HL-60/S4 treated with retinoic acid at 250 ng/mL for 4 days and 3 days (cell line): Measurements from ENCODE around the gene FGF22.

Experiments used
- in situ Hi-C: fragments of 300-500 bp; cut with MboI; formaldehyde crosslinking; loops from 2 replicates; pipeline ENCODE4 v1.7.0; 2022; ENCODE audit warnings: low sequenced_read_pairs

The FGF22 gene

DNA sequence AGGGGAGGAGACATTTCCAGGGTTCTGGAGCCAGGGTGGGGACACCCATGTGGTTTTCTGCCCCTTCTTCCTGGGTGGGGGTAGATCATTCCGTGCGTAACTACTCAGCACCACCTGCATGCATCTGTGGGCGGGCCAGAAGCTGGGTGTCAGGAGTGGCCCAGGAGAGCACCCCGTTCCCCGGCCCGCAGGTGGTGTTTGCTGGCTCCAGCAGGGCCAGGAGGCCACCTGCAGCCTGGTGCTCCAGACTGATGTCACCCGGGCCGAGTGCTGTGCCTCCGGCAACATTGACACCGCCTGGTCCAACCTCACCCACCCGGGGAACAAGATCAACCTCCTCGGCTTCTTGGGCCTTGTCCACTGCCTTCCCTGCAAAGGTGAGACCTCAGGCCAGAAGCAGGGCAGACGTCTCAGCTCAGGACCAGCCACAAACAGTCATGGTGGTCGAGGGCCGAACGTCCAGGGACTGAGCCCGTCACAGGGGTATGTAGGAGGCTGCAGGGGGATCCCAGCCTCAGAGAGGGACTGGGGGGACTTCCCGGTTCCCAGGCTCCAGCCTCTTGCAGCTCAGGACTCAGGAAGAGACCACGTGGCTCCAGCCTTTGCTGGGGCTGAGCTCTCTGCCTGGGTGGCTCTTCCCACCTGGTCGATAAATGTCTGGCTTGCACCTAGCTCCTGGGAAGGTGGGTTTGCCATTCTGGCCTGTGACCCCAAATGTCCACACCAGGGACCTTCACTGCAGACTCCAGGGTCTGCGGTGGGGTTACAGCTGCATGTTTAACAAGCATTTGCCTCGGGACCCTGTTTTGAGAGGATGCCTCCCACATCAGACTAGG, 38.1 kb downstream of the FGF22 start:
- in situ Hi-C loops: no loop called here

DNA sequence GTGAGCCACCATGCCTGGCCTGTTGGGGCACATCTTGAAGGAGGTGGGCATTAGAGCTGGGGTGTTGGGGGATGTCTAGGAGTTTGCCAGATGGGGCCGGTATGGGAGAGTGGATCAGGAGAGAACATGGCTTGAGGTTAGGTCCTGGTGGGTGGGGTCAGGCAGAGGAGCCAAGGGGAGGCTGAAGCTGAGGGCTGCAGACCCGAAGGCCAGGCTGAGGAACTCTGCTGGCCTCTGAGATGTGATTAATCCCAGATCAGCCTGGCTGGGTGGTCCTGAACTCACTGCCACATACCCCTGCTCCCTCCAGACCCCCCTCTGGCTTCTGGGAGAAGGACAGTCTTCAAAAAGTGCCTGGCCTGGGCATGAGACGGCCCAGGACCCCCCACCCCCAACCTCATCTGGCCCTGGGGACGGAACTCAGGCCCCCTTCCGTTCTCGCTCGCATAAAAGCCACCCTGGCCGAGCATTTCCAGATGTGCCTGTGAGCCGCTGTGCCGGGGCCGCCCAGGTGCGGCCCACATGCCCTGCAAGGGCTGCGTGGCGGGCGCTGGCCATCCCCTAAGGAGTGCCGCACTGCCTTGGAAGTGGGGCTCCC, 39.2 kb downstream of the FGF22 start:
- in situ Hi-C loops: no loop called here

DNA sequence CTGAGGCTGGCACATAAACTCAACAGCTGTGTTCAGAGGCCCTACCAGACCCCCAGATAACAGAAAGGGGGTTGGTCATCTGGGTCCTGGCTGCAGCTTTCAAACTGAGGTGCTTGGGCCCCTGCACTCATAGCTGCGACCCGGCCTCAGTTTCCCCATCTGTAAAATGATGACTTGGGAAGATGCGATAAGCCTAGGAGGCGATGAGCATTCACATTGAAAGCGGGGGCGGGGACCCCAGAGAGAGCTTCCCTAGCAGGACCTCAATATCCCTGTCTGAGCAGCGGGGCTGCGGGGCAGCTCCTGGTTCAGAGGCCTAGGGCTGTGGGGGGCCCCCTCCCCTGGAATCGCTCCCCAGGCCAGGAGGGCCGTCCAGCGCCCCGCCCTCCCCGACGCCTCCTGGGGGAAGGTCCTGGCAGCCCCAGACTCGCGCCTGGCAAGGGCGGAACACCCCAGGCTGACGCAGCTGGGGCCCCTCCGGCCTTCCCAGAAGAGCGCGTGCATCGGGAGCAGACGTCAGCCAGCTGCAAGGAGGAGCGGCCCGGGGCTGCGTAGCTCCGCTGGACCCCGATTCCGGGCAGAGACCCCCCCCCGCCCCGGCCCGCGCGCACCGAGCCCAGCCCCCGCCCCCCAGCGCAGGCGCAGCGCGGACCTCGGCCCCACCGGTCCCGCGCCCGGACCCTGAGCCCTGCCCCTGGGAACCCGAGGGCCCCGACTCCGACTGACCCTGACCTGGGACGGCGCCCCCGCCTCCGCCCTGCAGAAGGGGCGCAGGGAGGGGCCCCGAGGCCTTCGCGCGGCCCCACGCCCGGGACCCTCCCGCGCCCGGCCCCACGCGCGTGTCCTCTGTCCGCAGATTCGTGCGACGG, 40.0 kb downstream of the FGF22 start:
- in situ Hi-C loops: no loop called here

DNA sequence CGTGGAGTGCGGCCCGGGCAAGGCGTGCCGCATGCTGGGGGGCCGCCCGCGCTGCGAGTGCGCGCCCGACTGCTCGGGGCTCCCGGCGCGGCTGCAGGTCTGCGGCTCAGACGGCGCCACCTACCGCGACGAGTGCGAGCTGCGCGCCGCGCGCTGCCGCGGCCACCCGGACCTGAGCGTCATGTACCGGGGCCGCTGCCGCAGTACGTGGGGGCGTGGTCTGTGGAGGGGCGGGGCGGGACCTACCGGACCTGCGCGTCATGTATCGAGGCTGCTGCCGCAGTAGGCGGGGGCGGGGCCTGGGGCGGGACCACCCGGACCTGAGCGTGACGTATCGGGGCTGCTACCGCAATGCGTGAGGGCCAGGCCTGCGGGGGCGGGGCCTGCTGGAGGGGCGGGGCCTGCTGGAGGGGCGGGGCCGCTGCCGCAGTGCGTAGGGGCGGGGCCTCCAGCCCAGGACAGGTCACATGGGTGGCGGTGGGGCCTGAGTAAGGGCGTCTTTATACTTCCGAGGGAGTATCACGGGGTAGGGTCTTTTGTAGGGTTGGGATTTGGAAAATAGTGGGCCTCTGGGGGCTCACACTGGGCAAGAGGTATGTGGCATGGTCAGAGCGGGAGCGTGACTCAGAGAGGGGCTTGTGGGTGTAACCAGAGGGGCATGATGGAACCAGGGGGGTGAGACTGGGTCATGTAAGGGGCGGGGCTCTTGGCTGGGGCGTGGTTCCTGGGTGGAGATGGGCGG, 40.8 kb downstream of the FGF22 start:
- in situ Hi-C loops: no loop called here

DNA sequence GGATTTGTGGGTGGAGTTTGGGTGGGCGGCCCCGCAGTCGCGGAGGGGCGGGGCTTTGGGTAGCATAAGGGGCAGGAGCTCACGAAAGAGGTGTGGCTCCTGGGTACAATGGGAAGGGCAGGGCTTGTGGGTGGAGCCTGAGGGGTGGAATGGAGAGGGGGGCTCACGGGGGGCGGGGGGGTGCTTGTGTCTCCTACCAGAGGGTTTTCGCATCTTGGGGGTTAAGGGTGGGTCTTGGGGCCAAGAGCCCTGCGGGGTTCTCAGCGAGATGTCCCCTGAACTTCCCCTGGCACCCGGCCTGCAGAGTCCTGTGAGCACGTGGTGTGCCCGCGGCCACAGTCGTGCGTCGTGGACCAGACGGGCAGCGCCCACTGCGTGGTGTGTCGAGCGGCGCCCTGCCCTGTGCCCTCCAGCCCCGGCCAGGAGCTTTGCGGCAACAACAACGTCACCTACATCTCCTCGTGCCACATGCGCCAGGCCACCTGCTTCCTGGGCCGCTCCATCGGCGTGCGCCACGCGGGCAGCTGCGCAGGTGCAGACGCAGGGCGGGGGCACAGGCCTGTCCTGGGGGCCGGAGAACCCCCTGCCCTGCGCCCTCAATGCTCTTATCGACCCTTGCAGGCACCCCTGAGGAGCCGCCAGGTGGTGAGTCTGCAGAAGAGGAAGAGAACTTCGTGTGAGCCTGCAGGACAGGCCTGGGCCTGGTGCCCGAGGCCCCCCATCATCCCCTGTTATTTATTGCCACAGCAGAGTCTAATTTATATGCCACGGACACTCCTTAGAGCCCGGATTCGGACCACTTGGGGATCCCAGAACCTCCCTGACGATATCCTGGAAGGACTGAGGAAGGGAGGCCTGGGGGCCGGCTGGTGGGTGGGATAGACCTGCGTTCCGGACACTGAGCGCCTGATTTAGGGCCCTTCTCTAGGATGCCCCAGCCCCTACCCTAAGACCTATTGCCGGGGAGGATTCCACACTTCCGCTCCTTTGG, 41.6 kb downstream of the FGF22 start:
- in situ Hi-C loops: no loop called here

DNA sequence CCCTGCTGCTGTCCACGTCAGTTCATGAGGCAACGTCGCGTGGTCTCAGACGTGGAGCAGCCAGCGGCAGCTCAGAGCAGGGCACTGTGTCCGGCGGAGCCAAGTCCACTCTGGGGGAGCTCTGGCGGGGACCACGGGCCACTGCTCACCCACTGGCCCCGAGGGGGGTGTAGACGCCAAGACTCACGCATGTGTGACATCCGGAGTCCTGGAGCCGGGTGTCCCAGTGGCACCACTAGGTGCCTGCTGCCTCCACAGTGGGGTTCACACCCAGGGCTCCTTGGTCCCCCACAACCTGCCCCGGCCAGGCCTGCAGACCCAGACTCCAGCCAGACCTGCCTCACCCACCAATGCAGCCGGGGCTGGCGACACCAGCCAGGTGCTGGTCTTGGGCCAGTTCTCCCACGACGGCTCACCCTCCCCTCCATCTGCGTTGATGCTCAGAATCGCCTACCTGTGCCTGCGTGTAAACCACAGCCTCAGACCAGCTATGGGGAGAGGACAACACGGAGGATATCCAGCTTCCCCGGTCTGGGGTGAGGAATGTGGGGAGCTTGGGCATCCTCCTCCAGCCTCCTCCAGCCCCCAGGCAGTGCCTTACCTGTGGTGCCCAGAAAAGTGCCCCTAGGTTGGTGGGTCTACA, 43.1 kb downstream of the FGF22 start:
- in situ Hi-C loops: no loop called here

DNA sequence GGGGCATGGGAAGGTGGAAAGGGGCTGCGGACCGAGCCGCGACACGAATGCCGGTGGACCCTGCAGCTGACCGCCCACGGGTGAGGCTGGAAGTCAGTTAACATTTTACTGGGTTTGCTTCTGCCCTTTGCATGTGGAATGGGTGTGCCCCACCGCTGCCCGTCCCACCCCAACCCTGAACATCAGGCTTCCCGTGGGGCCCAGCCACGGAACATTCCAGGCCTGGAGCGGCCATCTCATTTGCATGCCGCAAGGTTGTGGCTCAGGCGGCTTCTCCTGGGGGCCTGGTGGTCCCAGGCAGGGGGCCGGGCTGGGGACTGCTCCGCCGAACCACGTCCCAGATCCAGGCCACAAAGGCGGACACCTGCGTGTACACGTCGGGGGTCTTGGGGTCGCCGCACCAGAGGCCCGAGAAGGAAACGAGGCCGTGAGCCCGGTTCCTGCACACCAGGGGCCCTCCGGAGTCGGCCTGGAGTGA, 45.8 kb downstream of the FGF22 start:
- in situ Hi-C loops: no loop called here

DNA sequence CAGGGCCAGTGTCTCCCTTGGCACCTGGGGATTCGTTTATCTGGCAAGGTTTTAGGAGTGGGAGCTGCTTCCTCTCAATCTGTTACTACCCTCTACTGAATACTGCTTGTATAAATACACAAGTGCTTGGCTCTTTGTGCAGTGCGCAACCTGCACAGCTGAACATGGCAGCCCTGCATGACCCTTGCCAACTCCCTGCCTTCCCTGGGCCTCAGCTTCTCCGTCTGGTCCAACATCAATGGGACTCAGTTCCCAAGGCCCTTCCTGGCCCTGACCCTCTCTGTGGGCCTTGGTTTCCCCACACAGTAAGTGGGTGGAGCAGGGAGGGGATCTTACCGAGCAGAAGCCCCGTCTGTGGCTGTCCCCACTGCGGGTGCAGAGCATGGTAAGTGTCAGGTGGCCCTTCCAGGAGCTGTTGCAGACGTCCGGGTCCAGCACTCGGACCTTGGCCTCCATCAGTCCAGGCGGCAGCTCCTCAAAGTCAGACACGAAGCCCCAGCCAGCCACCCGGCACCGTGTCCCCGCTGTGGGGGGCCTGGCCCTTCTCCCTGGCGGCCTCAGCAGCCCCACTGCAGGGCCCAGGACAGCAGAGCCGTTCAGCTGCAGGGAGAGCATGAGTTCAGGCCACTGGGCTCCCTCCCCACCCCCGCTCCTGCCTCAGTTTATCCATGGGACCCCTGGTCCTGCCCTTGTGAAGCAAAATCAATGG, 47.1 kb downstream of the FGF22 start:
- in situ Hi-C loops: no loop called here

DNA sequence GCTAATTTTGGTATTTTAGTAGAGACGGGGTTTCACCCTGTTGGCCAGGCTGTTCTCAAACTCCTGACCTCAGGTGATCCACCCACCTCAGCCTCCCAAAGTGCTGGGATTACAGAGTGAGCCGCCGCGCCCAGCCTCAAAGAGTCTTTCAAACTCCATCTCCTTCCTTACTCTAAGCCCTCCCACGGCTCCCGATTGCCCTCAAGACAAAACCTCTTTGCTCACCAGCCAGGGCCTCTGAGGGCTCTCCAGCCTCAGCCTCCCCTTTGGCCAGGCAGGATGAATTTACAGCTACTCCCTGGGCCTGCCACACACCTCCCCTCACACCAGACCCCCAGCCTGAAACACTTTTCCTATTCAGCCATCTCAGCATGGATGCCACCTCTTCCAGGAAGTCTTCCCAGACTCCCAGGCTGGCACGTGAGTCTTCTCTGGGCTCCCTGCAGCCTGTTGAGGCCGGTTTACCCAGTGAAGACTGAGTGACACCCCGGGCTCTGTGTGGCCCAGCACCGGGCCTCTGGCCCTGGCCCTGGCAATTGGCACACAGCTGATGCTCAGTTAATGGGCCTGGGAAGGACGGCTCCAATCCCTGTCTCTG, 48.0 kb downstream of the FGF22 start:
- in situ Hi-C loops: no loop called here

DNA sequence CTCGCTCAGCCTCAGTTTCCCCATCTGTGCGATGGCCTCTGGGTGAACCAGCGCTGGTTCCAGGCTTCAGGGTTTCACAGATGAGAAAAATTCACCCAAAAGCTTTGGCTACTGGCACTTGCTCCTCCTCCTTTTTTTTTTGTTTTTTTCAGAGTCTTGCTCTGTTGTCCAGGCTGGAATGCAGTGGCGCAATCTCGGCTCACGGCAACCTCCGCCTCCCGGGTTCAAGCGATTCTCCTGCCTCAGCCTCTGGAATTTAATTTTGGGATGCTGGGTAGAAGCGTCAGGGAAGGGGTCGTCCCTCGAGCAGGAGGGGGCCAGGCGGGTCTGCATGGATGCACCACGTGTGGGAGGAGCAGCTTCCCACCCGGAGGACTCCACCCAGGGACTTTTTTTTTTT, 48.5 kb downstream of the FGF22 start:
- in situ Hi-C loops: no loop called here

DNA sequence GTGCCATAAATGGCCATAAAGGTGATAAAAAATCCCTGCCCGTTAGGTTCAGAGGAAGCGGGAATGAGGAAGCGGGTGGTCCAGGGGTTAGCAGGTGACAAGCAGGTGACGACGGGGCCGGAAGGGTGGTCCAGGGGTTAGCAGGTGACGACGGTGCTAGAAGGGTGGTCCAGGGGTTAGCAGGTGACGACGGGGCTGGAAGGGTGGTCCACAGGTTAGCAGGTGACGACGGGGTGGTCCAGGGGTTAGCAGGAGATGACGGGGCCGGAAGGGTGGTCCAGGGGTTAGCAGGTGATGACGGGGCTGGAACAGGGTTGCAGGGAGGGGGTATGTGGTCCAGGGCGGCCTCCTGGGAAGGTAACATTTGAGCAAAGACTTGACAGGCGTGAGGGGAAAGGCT, 49.3 kb downstream of the FGF22 start:
- in situ Hi-C loops: no loop called here

DNA sequence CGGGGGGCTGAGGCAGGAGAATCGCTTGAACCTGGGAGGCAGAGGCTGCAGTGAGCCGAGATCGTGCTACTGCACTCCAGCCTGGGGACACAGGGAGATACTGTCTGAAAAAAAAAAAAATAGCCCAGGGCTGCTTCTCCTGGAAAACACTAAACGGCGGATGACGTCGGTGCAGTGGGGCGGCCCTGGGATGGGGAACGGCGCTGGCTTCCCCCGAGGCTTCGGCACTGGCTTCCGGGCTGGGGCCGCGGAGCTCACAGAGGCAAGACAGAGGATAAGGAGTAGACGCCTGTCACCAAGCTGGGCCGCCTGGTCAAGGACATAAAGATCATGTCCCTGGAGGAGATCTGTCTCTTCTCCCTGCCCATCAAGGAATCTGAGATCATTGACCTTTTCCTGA, 50.5 kb downstream of the FGF22 start:
- in situ Hi-C loops: no loop called here
